Epidermal melanocyte (primary cell): Measurements from ENCODE around the gene COL2A1.

Experiments
- DNase-seq: peaks from one replicate; pipeline ENCODE4 v3.0.0; 2011; ENCODE audit warnings: low spot score; ENCODE audit not compliant: insufficient read length

COL2A1 gene

GRCh38 chr12:47990351-47991105, 13.7 kb downstream of the COL2A1 start:
- DNase-seq: no peak

- DNase-seq: no peak
Measured at GRCh38 chr12:47989666-47990065, 14.6 kb downstream of the COL2A1 start.

GRCh38 chr12:47989023-47989417, 15.3 kb downstream of the COL2A1 start:
- no peak for DNase-seq

GRCh38 chr12:47988073-47989022, 15.9 kb downstream of the COL2A1 start:
- DNase-seq: no peak

- DNase-seq: no peak
Measured at GRCh38 chr12:47987411-47988072, 16.7 kb downstream of the COL2A1 start.

GRCh38 chr12:47986832-47987231, 17.4 kb downstream of the COL2A1 start:
- no peak for DNase-seq

GRCh38 chr12:47986291-47986660, 18.0 kb downstream of the COL2A1 start:
- no peak for DNase-seq

GRCh38 chr12:47985596-47986290, 18.5 kb downstream of the COL2A1 start:
- DNase-seq: no peak

- DNase-seq: no peak
Measured at GRCh38 chr12:47984331-47984801, 19.9 kb downstream of the COL2A1 start.

GRCh38 chr12:47983541-47984115, 20.6 kb downstream of the COL2A1 start:
- no peak for DNase-seq

GRCh38 chr12:47982770-47983169, 21.5 kb downstream of the COL2A1 start:
- DNase-seq: no peak

- no peak for DNase-seq
Measured at GRCh38 chr12:47982311-47982710, 22.0 kb downstream of the COL2A1 start.

GRCh38 chr12:47981496-47982260, 22.6 kb downstream of the COL2A1 start:
- DNase-seq: no peak

- no peak for DNase-seq
Measured at GRCh38 chr12:47980779-47981495, 23.3 kb downstream of the COL2A1 start.

- no peak for DNase-seq
Measured at GRCh38 chr12:47980197-47980596, 24.1 kb downstream of the COL2A1 start.

- DNase-seq: no peak
Measured at GRCh38 chr12:47979686-47980085, 24.6 kb downstream of the COL2A1 start.

GRCh38 chr12:47979166-47979565, 25.1 kb downstream of the COL2A1 start:
- no peak for DNase-seq

GRCh38 chr12:47978598-47978873, 25.7 kb downstream of the COL2A1 start:
- no peak for DNase-seq

- DNase-seq: no peak
Measured at GRCh38 chr12:47977772-47978597, 26.3 kb downstream of the COL2A1 start.
